HCT116 (cell line): ENCODE results near the gene PRCD. TPM values are rescaled to one million over a fixed set of nuclear protein-coding genes. Genes with fewer than 3 reads are reported as not detected.

Experiments used
- ATAC-seq: fragments of 200-7000 bp; cut with Tn5 transposase; 2 replicates; pipeline ENCODE4 v1.9.1; 2020; ENCODE audit warnings: mild to moderate bottlenecking, moderate library complexity
- BruUV-seq: library from RNA; stranded (reverse); fragments of 400-500 nt; replicated peaks from 2 replicates; lab custom pipeline; 2021; lab: Mats Ljungman, UMichigan
- CTCF ChIA-PET: fragments of 300-600 bp; sonication (Branson Sonifier 250); formaldehyde crosslinking; loops from one replicate; lab custom pipeline; 2021; ENCODE audit warnings: antibody characterized with exemption; lab: Charles Lee
- POLR2A ChIA-PET: fragments of 300-600, 350-600 bp; sonication (Branson Sonifier 250); formaldehyde crosslinking; loops from one replicate; lab custom pipeline; 2021; ENCODE audit warnings: antibody characterized with exemption; lab: Charles Lee
- RAD21 ChIA-PET, 2 experiments: fragments of 300-600 bp; sonication (Branson Sonifier 250); formaldehyde crosslinking; loops; one replicate each; lab custom pipeline; 2023; ENCODE audit warnings: low total read pairs in 2 of 2; ENCODE audit not compliant: uncharacterized antibody in 2 of 2, unreplicated experiment in 2 of 2, low non-redundant PET in 1 of 2; lab: Charles Lee
- DNase-seq: peaks from one replicate; pipeline ENCODE4 v3.0.0-alpha.2; 2010; ENCODE audit warnings: low read depth, low spot score
- H2AFZ ChIP-seq: fragments of 200-600 bp; shearing (Covaris generic), sonication (generic); 2 replicates; pipeline ENCODE4 v1.6.1; 2017; ENCODE audit warnings: low read depth, mixed run types, mixed read lengths, antibody characterized with exemption, low read length; ENCODE audit not compliant: poor library complexity, severe bottlenecking
- H3K27ac ChIP-seq: 2 replicates; pipeline ENCODE4 v1.5.1; 2012; ENCODE audit warnings: low read depth, low read length
- H3K27me3 ChIP-seq: fragments of 200-600 bp; sonication (generic); 2 replicates; pipeline ENCODE4 v1.6.1; 2016; ENCODE audit warnings: mixed run types, low read length, mixed read lengths; ENCODE audit not compliant: insufficient read depth
- H3K36me3 ChIP-seq, 2 experiments: fragments of 200-500 bp in 1 of 2; fragments of 200-600 bp in 1 of 2; sonication (Bioruptor generic) in 1 of 2; sonication (generic) in 1 of 2; 2 replicates each; pipeline versions ENCODE4 v1.5.1 to v1.6.1; 2014 to 2016; ENCODE audit warnings: low read length in 2 of 2, inconsistent platforms in 1 of 2, mixed read lengths in 1 of 2, mixed run types in 1 of 2; ENCODE audit not compliant: insufficient read depth in 2 of 2, control insufficient read depth in 1 of 2
- H3K4me1 ChIP-seq, 2 experiments: fragments of 200-600 bp in 1 of 2; sonication (generic) in 1 of 2; 2 replicates each; pipeline versions ENCODE4 v1.5.1 to v1.6.1; 2012 to 2017; ENCODE audit warnings: low read length in 2 of 2, inconsistent platforms in 1 of 2, mild to moderate bottlenecking in 1 of 2, mixed read lengths in 1 of 2, mixed run types in 1 of 2, moderate library complexity in 1 of 2; ENCODE audit not compliant: insufficient read depth in 2 of 2, control insufficient read depth in 1 of 2
- H3K4me2 ChIP-seq: fragments of 200-600 bp; sonication (generic); 2 replicates; pipeline ENCODE4 v1.6.1; 2017; ENCODE audit warnings: mixed run types, low read length, mixed read lengths
- H3K4me3 ChIP-seq, 2 experiments: fragments of 200-600 bp in 1 of 2; sonication (generic) in 1 of 2; replicated peaks in 1 of 2; 2 replicates each; pipeline ENCODE4 v1.5.1; 2011 to 2016; ENCODE audit warnings: low read length in 2 of 2, control low read depth in 1 of 2, low read depth in 1 of 2, mild to moderate bottlenecking in 1 of 2, mixed read lengths in 1 of 2, mixed run types in 1 of 2
- H3K79me2 ChIP-seq: fragments of 200-600 bp; sonication (generic); 2 replicates; pipeline ENCODE4 v1.6.1; 2017; ENCODE audit warnings: mild to moderate bottlenecking, mixed run types, low read length, moderate library complexity, mixed read lengths; ENCODE audit not compliant: insufficient read depth
- H3K9ac ChIP-seq: fragments of 200-600 bp; sonication (generic); 2 replicates; pipeline ENCODE4 v1.6.1; 2016; ENCODE audit warnings: low read length, mixed read lengths
- H3K9me2 ChIP-seq: fragments of 200-600 bp; sonication (generic), shearing (Covaris generic); 2 replicates; pipeline ENCODE4 v1.6.1; 2017; ENCODE audit warnings: mixed run types, mild to moderate bottlenecking, moderate library complexity; ENCODE audit not compliant: insufficient read depth
- H3K9me3 ChIP-seq, 2 experiments: fragments of 200-500 bp in 1 of 2; fragments of 200-600 bp in 1 of 2; sonication (Bioruptor generic) in 1 of 2; sonication (generic) in 1 of 2; 2 replicates each; pipeline ENCODE4 v1.6.1; 2014 to 2017; ENCODE audit warnings: low read length in 2 of 2, mixed read lengths in 2 of 2, inconsistent platforms in 1 of 2, low read depth in 1 of 2, mild to moderate bottlenecking in 1 of 2, mixed run types in 1 of 2, moderate library complexity in 1 of 2; ENCODE audit not compliant: control insufficient read depth in 1 of 2, insufficient read depth in 1 of 2
- H4K20me1 ChIP-seq: fragments of 200-600 bp; sonication (generic), shearing (Covaris generic); 2 replicates; pipeline ENCODE4 v1.6.1; 2017; ENCODE audit warnings: mixed run types, mild to moderate bottlenecking, moderate library complexity; ENCODE audit not compliant: insufficient read depth
- CBX3 ChIP-seq: IDR thresholded peaks from 2 replicates; pipeline ENCODE4 v1.6.1; 2012; ENCODE audit warnings: low read depth
- CEBPB ChIP-seq: IDR thresholded peaks from 2 replicates; pipeline ENCODE4 v1.6.1; 2012; ENCODE audit warnings: low read depth
- EGR1 ChIP-seq: IDR thresholded peaks from 2 replicates; pipeline ENCODE4 v1.6.1; 2012; ENCODE audit warnings: low read depth
- EZH2 ChIP-seq: fragments of 200-600 bp; sonication (generic); IDR thresholded peaks from 2 replicates; pipeline ENCODE4 v1.6.1; 2017; ENCODE audit warnings: antibody characterized with exemption, mixed run types
- JUND ChIP-seq: IDR thresholded peaks from 2 replicates; pipeline ENCODE4 v1.6.1; 2012
- MAX ChIP-seq: IDR thresholded peaks from 2 replicates; pipeline ENCODE4 v1.6.1; 2012
- POLR2A ChIP-seq: IDR thresholded peaks from 2 replicates; pipeline ENCODE4 v1.7.0; 2011; ENCODE audit warnings: borderline replicate concordance; ENCODE audit not compliant: insufficient read depth, insufficient read length; ENCODE audit errors: extremely low read depth
- POLR2AphosphoS5 ChIP-seq: IDR thresholded peaks from 2 replicates; pipeline ENCODE4 v1.6.1; 2011; ENCODE audit warnings: mild to moderate bottlenecking, low read depth, low read length, moderate library complexity
- RAD21 ChIP-seq: IDR thresholded peaks from 2 replicates; pipeline ENCODE4 v1.6.1; 2012; ENCODE audit warnings: low read depth, mild to moderate bottlenecking
- REST ChIP-seq: IDR thresholded peaks from 2 replicates; pipeline ENCODE4 v1.6.1; 2012; ENCODE audit warnings: low read depth
- SIN3A ChIP-seq: IDR thresholded peaks from 2 replicates; pipeline ENCODE4 v1.6.1; 2012; ENCODE audit warnings: low read depth
- SP1 ChIP-seq: IDR thresholded peaks from 2 replicates; pipeline ENCODE4 v1.6.1; 2012; ENCODE audit warnings: low read depth
- SRF ChIP-seq: IDR thresholded peaks from 2 replicates; pipeline ENCODE4 v1.6.1; 2012; ENCODE audit warnings: low read depth
- TCF7L2 ChIP-seq: IDR thresholded peaks from 2 replicates; pipeline ENCODE4 v1.7.0; 2011; ENCODE audit warnings: borderline replicate concordance, inconsistent platforms; ENCODE audit not compliant: insufficient read depth, insufficient read length; ENCODE audit errors: extremely low read depth
- YY1 ChIP-seq: IDR thresholded peaks from 2 replicates; pipeline ENCODE4 v1.6.1; 2011; ENCODE audit warnings: low read length, low read depth, moderate library complexity, mild to moderate bottlenecking; ENCODE audit not compliant: insufficient replicate concordance; ENCODE audit errors: extremely low read depth
- ZFX ChIP-seq: fragments of 450-650 bp; IDR thresholded peaks from 2 replicates; pipeline ENCODE4 v1.6.1; 2017
- ZNF274 ChIP-seq: fragments of 200-500 bp; sonication (Bioruptor generic); IDR thresholded peaks from 2 replicates; pipeline ENCODE4 v1.6.1; 2014; ENCODE audit warnings: mild to moderate bottlenecking, low read depth, low read length, inconsistent platforms
- intact Hi-C: fragments of 100-400 bp; cut with micrococcal nuclease; formaldehyde crosslinking; loops from 2 replicates; pipeline ENCODE4 v1.10.0; 2022
- total RNA-seq: library from RNA; stranded (reverse); gene quantifications from one replicate; pipeline ENCODE4 v1.2.1, GENCODE V29; 2021; ENCODE audit not compliant: unreplicated experiment

PRCD gene
- total RNA-seq, 1 experiment from 2014 or later, result not detected

- TF ChIP-seq YY1 (no peak), REST (no peak), RAD21 (no peak)
Measured at GRCh38 chr17:76561799-76562268, 22.0 kb downstream of the PRCD start (continued).

DNA sequence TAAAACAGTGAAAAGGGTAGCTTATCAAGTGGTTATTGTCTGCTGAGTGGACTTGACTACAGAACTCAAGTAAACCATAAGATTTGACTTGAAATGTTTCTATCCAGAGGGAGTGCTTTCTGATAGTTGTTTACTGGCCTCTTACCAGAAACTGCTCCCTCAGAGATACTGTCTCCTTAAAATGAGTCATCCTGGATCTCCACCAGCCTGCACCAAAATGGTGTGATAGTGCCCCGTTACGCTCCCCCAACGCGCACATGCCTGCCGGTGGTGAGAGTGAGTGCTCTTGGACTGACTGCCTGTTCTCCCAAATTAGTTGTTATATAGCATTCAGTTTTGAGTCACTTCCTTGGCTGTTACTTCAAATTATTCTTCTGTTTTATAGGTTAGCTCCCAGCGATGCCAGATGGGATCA lies 22.9 kb downstream of the PRCD start:
- no peak overlapping the region for H3K27ac ChIP-seq
- H3K4me3 ChIP-seq, result no peak overlapping the region
- RAD21 ChIA-PET, result interaction anchor here in 1 of 2 experiments (0.6 kb wide), 1 partner anchor 69 kb away, joined by 6 read pairs; no protein-coding TSS in a partner anchor
- no TSS peak for BruUV-seq
- H3K4me1 ChIP-seq, result peaks cover 9 to 45% of the 10 kb centered on the region in 2 experiments; a peak in 3 of 4 replicates
- H3K36me3 ChIP-seq, result peaks cover 31 to 79% of the 10 kb centered on the region in 2 experiments
- H3K9me2 ChIP-seq, result no peaks in the 10 kb centered on the region
- H3K9me3 ChIP-seq, result no peaks in the 10 kb centered on the region
- H2AFZ ChIP-seq, result no peak overlapping the region
- no peak overlapping the region for H3K4me2 ChIP-seq
- H3K9ac ChIP-seq, result no peak overlapping the region
- DNase-seq (no peak), ATAC-seq (no peak)
- peaks cover 72% of the 10 kb centered on the region for H3K79me2 ChIP-seq
- no peaks in the 10 kb centered on the region for H3K27me3 ChIP-seq
- intact Hi-C loops, result no loop called here
- CTCF ChIA-PET, result no interaction called here
- POLR2A ChIA-PET, result interaction anchor here (0.7 kb wide), 1 partner anchor 171 kb away, joined by 3 read pairs; no protein-coding TSS in a partner anchor
- peaks cover 56% of the 10 kb centered on the region; the same call in 1 of the 2 replicates for H4K20me1 ChIP-seq
- TF ChIP-seq POLR2AphosphoS5, result no peak
- TF ChIP-seq EZH2, result no peak
- no peak for TF ChIP-seq SRF
- TF ChIP-seq REST, result no peak
- no peak for TF ChIP-seq ZNF274
- no peak for TF ChIP-seq CBX3
- TF ChIP-seq SIN3A, result no peak
- no peak for TF ChIP-seq JUND
- no peak for TF ChIP-seq ZFX
- no peak for TF ChIP-seq SP1
- TF ChIP-seq EGR1, result no peak
- no peak for TF ChIP-seq CEBPB
- TF ChIP-seq MAX, result no peak
- TF ChIP-seq TCF7L2, result no peak
- no peak for TF ChIP-seq RAD21
- TF ChIP-seq POLR2A, result no peak
